Measurements from ENCODE around the gene YWHAG.

DNA sequence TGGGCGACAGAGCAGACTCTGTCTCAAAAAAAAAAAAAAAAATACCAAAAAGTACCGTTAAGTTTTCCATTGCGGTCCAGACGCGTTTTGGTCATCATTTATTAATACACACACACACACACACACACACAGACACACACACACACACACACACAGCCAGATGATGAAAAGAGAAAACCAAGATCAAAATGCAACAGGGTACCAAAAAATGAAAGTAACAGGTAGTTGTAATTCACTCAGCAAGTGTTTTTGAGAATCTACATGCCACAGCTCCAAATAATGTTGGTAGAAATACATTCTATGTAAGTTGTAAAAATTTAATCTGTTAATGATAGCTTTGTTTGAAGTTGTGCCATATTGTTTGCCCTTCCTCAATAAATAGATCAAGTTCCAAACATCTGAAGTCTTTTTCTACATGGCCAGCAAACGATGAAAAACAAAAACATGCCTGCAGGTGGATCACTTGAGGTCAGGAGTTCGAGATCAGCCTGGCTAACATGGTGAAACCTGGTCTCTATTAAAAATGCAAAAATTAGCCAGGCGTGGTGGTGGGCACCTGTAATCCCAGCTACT lies 9.4 kb downstream of the YWHAG start:
- TF ChIP-seq, protein P1, sequence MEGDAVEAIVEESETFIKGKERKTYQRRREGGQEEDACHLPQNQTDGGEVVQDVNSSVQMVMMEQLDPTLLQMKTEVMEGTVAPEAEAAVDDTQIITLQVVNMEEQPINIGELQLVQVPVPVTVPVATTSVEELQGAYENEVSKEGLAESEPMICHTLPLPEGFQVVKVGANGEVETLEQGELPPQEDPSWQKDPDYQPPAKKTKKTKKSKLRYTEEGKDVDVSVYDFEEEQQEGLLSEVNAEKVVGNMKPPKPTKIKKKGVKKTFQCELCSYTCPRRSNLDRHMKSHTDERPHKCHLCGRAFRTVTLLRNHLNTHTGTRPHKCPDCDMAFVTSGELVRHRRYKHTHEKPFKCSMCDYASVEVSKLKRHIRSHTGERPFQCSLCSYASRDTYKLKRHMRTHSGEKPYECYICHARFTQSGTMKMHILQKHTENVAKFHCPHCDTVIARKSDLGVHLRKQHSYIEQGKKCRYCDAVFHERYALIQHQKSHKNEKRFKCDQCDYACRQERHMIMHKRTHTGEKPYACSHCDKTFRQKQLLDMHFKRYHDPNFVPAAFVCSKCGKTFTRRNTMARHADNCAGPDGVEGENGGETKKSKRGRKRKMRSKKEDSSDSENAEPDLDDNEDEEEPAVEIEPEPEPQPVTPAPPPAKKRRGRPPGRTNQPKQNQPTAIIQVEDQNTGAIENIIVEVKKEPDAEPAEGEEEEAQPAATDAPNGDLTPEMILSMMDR (conservative IDR thresholded peaks at IDR 0.05; ENCODE audit: low read length) = no peak
- TF ChIP-seq EZH2phosphoT487 (IDR thresholded peaks at IDR 0.05; ENCODE audit: borderline replicate concordance, low read depth, low read length) = no peak
